Measurements from ENCODE around the gene UPK3B.
"Not testable (repeated sequence)": the region's sequence is repeated elsewhere in the genome, so short reads cannot be mapped to it uniquely, and the experiment has no call there.

Gene UPK3B

GRCh38 chr7:76492139-76492538, 18.2 kb upstream of the UPK3B start:
- not testable (repeated sequence) for DNase-seq (ENCODE audit: low read depth)

- DNase-seq (ENCODE audit: low read depth) = not testable (repeated sequence)
These were observed 14.6 kb upstream of the UPK3B start for GRCh38 chr7:76495717-76496116.

GRCh38 chr7:76497918-76498582, 12.3 kb upstream of the UPK3B start:
- DNase-seq (ENCODE audit: low read depth) = not testable (repeated sequence)

- DNase-seq (ENCODE audit: low read depth) = not testable (repeated sequence)
These were observed 11.7 kb upstream of the UPK3B start for GRCh38 chr7:76498583-76499200.

- DNase-seq (ENCODE audit: low read depth) = not testable (repeated sequence)
These were observed 11.0 kb upstream of the UPK3B start for GRCh38 chr7:76499201-76499923.

- DNase-seq (ENCODE audit: low read depth) = not testable (repeated sequence)
These were observed 10.5 kb upstream of the UPK3B start for GRCh38 chr7:76499924-76500241.

- not testable (repeated sequence) for DNase-seq (ENCODE audit: low read depth)
These were observed 8.1 kb upstream of the UPK3B start for GRCh38 chr7:76502224-76502623.

GRCh38 chr7:76502836-76503235, 7.5 kb upstream of the UPK3B start:
- DNase-seq (ENCODE audit: low read depth) = not testable (repeated sequence)

- DNase-seq (ENCODE audit: low read depth) = not testable (repeated sequence)
These were observed 7.1 kb upstream of the UPK3B start for GRCh38 chr7:76503244-76503643.

GRCh38 chr7:76504351-76505167, 5.8 kb upstream of the UPK3B start:
- DNase-seq (ENCODE audit: low read depth) = not testable (repeated sequence)

- no peak for DNase-seq (ENCODE audit: low read depth)
These were observed 4.9 kb upstream of the UPK3B start for GRCh38 chr7:76505168-76506080.

- no peak for DNase-seq (ENCODE audit: low read depth)
These were observed 4.3 kb upstream of the UPK3B start for GRCh38 chr7:76506081-76506440.

- DNase-seq (ENCODE audit: low read depth) = not testable (repeated sequence)
These were observed 3.7 kb upstream of the UPK3B start for GRCh38 chr7:76506643-76507042.

GRCh38 chr7:76507723-76508406, 2.5 kb upstream of the UPK3B start:
- no peak for DNase-seq (ENCODE audit: low read depth)

- DNase-seq (ENCODE audit: low read depth) = not testable (repeated sequence)
These were observed 1.0 kb downstream of the UPK3B start for GRCh38 chr7:76511200-76511910.

- DNase-seq (ENCODE audit: low read depth) = not testable (repeated sequence)
These were observed 1.8 kb downstream of the UPK3B start for GRCh38 chr7:76511911-76512885.

GRCh38 chr7:76512941-76513816, 2.8 kb downstream of the UPK3B start:
- DNase-seq (ENCODE audit: low read depth) = no peak

Measured in HS-5 (cell line).